NCI-H82 treated with DMSO at 0.1 percent for 48 hours (cell line): Measurements from ENCODE around the gene ABCG1.

Experiments used
- DNase-seq: peaks from one replicate; lab custom pipeline; 2025; ENCODE audit not compliant: unreplicated experiment; lab: John Stamatoyannopoulos, UW

The ABCG1 gene

GRCh38 chr21:42214081-42214750, 4.7 kb upstream of the ABCG1 start:
- no peak for DNase-seq

- DNase-seq, result no peak
Observed at GRCh38 chr21:42214921-42215320, 4.0 kb upstream of the ABCG1 start.

- DNase-seq, result no peak
Observed at GRCh38 chr21:42215942-42216725, 2.8 kb upstream of the ABCG1 start.

GRCh38 chr21:42216726-42217572, 2.0 kb upstream of the ABCG1 start:
- no peak for DNase-seq

- no peak for DNase-seq
Observed at GRCh38 chr21:42219606-42220137, 732 bp downstream of the ABCG1 start.

GRCh38 chr21:42220138-42220701, 1.3 kb downstream of the ABCG1 start:
- peak; percentile 23 for DNase-seq

GRCh38 chr21:42221581-42222345, 2.8 kb downstream of the ABCG1 start:
- DNase-seq, result no peak

GRCh38 chr21:42222386-42222785, 3.4 kb downstream of the ABCG1 start:
- no peak for DNase-seq

- DNase-seq, result no peak
Observed at GRCh38 chr21:42222821-42223390, 4.0 kb downstream of the ABCG1 start.

GRCh38 chr21:42223826-42224575, 5.1 kb downstream of the ABCG1 start:
- no peak for DNase-seq

GRCh38 chr21:42225042-42225441, 6.1 kb downstream of the ABCG1 start:
- DNase-seq, result no peak

GRCh38 chr21:42225571-42226155, 6.7 kb downstream of the ABCG1 start:
- no peak for DNase-seq

GRCh38 chr21:42226626-42227025, 7.7 kb downstream of the ABCG1 start:
- DNase-seq, result peak; percentile 76

- no peak for DNase-seq
Observed at GRCh38 chr21:42227909-42228708, 9.2 kb downstream of the ABCG1 start.

GRCh38 chr21:42228709-42229220, 9.8 kb downstream of the ABCG1 start:
- no peak for DNase-seq

- DNase-seq, result no peak
Observed at GRCh38 chr21:42229676-42230075, 10.7 kb downstream of the ABCG1 start.

- DNase-seq, result no peak
Observed at GRCh38 chr21:42230178-42230577, 11.2 kb downstream of the ABCG1 start.

- DNase-seq, result no peak
Observed at GRCh38 chr21:42230636-42231035, 11.7 kb downstream of the ABCG1 start.
